Measurements from ENCODE around the gene NKX2-1.

- TF ChIP-seq MAX (IDR thresholded peaks at IDR 0.05; ENCODE audit: low read depth) (no peak), RXRA (IDR thresholded peaks at IDR 0.05; ENCODE audit: borderline replicate concordance, low read depth) (no peak), CTCF (IDR thresholded peaks at IDR 0.05) (no peak), POLR2AphosphoS5 (IDR thresholded peaks at IDR 0.05; ENCODE audit: low read depth, low read length) (no peak), TAF1 (IDR thresholded peaks at IDR 0.05; ENCODE audit: borderline replicate concordance, low read depth, low read length) (no peak), MXI1 (IDR thresholded peaks at IDR 0.05; ENCODE audit: low read depth, low read length) (no peak), SIN3A (IDR thresholded peaks at IDR 0.05; ENCODE audit: borderline replicate concordance, low read depth, low read length) (no peak), JUND (IDR thresholded peaks at IDR 0.05) (no peak)
Measured at GRCh38 chr14:36477266-36477665, 42.8 kb downstream of the NKX2-1 start.

Data from SK-N-SH (cell line).